Upper lobe of left lung (tissue), 4 donors: ENCODE data around the gene CHRNG.

Source experiments
- EP300 ChIP-seq, 4 donors: sonication (generic); formaldehyde crosslinking; IDR thresholded peaks; one replicate each; pipeline ENCODE4 v1.5.1; 2017; ENCODE audit warnings: antibody characterized with exemption in 4 of 4, control low read depth in 2 of 4
- TF ChIP-seq, protein P1 (sequence below), 6 experiments: fragments of 450-650 bp in 4 of 6; fragments of 200-600 bp in 2 of 6; sonication (generic) in 2 of 6; IDR thresholded peaks; one replicate each; pipeline ENCODE4 v1.5.1; 2016 to 2019; ENCODE audit warnings: antibody characterized with exemption in 6 of 6

DNA sequence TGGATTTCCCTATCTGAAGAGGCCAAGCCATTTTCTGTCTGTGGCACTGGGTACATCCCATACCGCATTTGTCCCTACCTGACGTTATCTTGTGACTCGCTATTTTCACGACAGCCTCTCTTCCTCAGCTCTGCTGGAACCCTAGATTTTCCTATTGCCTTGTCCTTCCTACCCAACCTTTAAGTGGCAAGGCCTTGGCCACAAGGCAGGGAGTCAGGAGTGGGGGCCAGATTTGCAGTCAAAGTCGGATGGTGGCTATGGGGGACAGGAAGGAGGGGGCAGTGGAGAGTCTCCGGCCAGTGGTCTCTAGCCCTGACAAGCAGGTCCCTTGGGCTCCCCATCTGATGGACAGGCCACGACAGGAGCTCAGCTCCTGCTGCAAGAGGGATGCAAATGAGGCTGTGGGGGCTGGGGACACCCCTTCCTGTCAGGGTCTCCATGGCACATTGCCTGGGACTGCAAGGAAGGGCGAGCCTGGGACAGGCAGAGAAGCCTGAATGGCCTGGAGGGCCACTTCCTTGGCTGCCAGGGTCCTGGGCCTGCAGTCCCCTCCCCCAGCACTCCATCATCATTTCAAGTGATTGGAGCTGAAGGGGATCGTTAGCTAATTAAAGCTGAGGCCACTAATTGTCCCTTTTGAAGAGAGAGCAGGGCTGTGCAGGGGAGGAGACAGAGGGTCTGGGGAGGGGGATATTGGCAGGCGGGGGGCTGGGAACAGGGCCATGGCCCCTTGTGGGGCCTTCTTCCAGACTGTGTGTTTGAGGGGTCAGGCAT is 45.6 kb upstream of the CHRNG start:
- TF ChIP-seq, protein P1, sequence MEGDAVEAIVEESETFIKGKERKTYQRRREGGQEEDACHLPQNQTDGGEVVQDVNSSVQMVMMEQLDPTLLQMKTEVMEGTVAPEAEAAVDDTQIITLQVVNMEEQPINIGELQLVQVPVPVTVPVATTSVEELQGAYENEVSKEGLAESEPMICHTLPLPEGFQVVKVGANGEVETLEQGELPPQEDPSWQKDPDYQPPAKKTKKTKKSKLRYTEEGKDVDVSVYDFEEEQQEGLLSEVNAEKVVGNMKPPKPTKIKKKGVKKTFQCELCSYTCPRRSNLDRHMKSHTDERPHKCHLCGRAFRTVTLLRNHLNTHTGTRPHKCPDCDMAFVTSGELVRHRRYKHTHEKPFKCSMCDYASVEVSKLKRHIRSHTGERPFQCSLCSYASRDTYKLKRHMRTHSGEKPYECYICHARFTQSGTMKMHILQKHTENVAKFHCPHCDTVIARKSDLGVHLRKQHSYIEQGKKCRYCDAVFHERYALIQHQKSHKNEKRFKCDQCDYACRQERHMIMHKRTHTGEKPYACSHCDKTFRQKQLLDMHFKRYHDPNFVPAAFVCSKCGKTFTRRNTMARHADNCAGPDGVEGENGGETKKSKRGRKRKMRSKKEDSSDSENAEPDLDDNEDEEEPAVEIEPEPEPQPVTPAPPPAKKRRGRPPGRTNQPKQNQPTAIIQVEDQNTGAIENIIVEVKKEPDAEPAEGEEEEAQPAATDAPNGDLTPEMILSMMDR (IDR thresholded peaks at IDR 0.05), result no peak
- no peak for TF ChIP-seq EP300 (IDR thresholded peaks at IDR 0.05)
